Upper lobe of left lung (tissue), 4 donors: ENCODE data around the gene ASCC1.

Experiments used
- POLR2AphosphoS5 ChIP-seq, 2 donors: sonication (generic); formaldehyde crosslinking; IDR thresholded peaks; one replicate each; pipeline ENCODE4 v1.5.1; 2017; ENCODE audit warnings: antibody characterized with exemption in 2 of 2
- TF ChIP-seq, protein P1 (sequence below), 6 experiments: fragments of 450-650 bp in 4 of 6; fragments of 200-600 bp in 2 of 6; sonication (generic) in 2 of 6; IDR thresholded peaks; one replicate each; pipeline ENCODE4 v1.5.1; 2016 to 2019; ENCODE audit warnings: antibody characterized with exemption in 6 of 6

DNA sequence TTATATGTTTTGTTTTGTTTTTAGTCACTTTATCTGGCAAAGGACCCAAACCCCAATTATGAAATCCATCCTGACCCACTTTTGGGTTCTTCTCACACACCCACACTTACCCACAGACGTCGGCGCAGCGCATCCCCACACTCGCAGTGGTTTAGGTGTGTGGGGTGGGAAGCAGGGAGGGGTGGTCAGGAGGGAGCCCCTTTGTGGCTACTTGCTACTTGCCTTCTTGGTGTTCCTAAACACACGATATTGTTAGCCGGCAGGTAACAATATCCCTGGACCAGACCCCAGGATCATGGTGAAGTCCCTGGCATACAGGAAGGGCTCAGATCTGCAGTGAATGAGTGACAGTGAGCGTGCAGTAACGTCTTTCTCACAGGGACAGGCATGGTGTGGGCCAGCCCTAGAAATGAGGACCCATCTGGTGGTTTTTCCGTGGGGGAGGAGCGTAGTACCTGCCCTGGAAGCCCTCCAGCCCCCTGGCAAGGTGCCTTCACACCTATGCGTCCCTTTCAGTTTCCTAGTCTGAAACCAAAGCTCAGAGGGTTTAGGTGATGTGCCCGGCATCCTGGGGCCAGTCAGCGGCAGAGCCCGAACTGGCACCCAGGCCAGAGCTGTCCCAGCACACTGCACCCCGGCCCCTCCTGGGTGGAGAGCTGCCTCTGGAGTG lies 132.2 kb downstream of the ASCC1 start:
- TF ChIP-seq POLR2AphosphoS5 (IDR thresholded peaks at IDR 0.05), result no peak
- TF ChIP-seq, protein P1, sequence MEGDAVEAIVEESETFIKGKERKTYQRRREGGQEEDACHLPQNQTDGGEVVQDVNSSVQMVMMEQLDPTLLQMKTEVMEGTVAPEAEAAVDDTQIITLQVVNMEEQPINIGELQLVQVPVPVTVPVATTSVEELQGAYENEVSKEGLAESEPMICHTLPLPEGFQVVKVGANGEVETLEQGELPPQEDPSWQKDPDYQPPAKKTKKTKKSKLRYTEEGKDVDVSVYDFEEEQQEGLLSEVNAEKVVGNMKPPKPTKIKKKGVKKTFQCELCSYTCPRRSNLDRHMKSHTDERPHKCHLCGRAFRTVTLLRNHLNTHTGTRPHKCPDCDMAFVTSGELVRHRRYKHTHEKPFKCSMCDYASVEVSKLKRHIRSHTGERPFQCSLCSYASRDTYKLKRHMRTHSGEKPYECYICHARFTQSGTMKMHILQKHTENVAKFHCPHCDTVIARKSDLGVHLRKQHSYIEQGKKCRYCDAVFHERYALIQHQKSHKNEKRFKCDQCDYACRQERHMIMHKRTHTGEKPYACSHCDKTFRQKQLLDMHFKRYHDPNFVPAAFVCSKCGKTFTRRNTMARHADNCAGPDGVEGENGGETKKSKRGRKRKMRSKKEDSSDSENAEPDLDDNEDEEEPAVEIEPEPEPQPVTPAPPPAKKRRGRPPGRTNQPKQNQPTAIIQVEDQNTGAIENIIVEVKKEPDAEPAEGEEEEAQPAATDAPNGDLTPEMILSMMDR (IDR thresholded peaks at IDR 0.05), result no peak
